Measurements from ENCODE around the gene TSSK6. TPM values are rescaled to one million over a fixed set of nuclear protein-coding genes. Genes with fewer than 3 reads are reported as not detected.

The TSSK6 gene
- 1.0 to 2.1 TPM (median 1.6 TPM) in 5 replicates for total RNA-seq (2022; extraction: Qiagen RNA extraction)

GRCh38 chr19:19514881-19515641 lies at the start of gene TSSK6:
Gene TSSK6 (minus strand): TSS chr19:19515548. CDS start chr19:19515427, 121 bp downstream.

GRCh38 chr19:19538061-19538784 lies 22.9 kb upstream of the TSSK6 start, which contains the start of gene CILP2:
Gene CILP2 (plus strand): TSS chr19:19538265. CDS start chr19:19538350, 85 bp downstream.

DNA sequence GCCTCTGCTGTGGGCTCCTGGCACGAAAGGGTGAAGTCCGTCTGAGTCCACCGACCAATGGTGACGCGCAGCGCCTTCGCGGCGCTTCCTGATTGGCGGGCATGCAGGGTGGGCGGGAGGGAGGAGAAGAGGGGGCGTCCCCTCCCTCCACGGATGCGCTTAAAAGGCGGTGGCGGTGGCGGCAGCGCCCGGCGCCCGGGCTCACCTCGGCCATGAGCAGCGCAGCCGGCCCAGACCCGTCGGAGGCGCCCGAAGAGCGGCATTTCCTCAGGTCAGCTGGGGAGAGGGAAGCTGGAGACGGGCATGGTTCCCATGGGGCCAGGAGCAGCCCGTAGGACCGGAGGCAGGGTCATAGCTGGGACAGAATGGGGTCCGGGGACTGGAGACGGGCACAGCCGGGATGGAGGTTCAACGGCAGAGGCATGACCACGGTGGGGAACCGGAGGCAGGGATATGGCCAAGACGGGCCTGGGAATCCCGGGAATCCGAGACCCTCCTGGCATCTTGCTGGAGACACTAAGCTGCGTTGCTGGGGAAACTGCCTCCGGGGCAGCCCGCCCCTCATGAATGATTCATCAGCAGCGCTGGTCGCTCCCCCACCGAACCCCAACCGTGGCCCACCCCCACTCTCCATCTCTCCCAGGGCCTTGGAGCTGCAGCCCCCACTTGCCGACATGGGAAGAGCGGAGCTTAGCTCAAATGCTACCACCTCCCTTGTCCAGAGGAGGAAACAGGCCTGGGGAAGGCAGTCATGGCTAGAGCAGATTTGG lies 13.6 kb upstream of the TSSK6 start, which contains the start of gene YJEFN3:
Gene YJEFN3, plus strand, starts transcription at position 191 of the 770 bp plus-strand sequence. Its CDS starts 22 bp downstream, at position 213.

GRCh38 chr19:19515642-19516519 lies 533 bp upstream of the TSSK6 start, which contains the start of gene NDUFA13:
Gene NDUFA13 (plus strand): TSS chr19:19516225. CDS start chr19:19516239, 14 bp downstream.

Other genes starting within 250 kb of the TSSK6 start
- gene TM6SF2, start 242.2 kb downstream of the TSSK6 start, total RNA-seq (2022; extraction: Qiagen RNA extraction), result 0.36 to 0.70 TPM (median 0.44 TPM) in 5 replicates
- 22.6 to 26.0 TPM (median 23.8 TPM) in 5 replicates for gene SUGP1, start 195.0 kb downstream of the TSSK6 start, total RNA-seq (2022; extraction: Qiagen RNA extraction)
- gene MAU2, start 194.7 kb downstream of the TSSK6 start, total RNA-seq (2022; extraction: Qiagen RNA extraction), result 9.0 to 14.4 TPM (median 12.5 TPM) in 5 replicates
- 32.0 to 60.9 TPM (median 58.7 TPM) in 5 replicates for gene GATAD2A, start 109.9 kb downstream of the TSSK6 start, total RNA-seq (2022; extraction: Qiagen RNA extraction)
- 131 to 208 TPM (median 148 TPM) in 5 replicates for gene NDUFA13, start 677 bp upstream of the TSSK6 start, total RNA-seq (2022; extraction: Qiagen RNA extraction)
- gene YJEFN3, start 13.4 kb upstream of the TSSK6 start, total RNA-seq (2022; extraction: Qiagen RNA extraction), result 0.94 to 4.2 TPM (median 3.4 TPM) in 5 replicates
- gene CILP2, start 22.7 kb upstream of the TSSK6 start, total RNA-seq (2022; extraction: Qiagen RNA extraction), result 0.11 to 0.31 TPM (median 0.18 TPM) in 5 replicates
- 1.3 to 2.6 TPM (median 2.1 TPM) in 5 replicates for gene PBX4, start 103.1 kb upstream of the TSSK6 start, total RNA-seq (2022; extraction: Qiagen RNA extraction)
- 3.4 to 5.9 TPM (median 5.7 TPM) in 5 replicates for gene LPAR2, start 112.7 kb upstream of the TSSK6 start, total RNA-seq (2022; extraction: Qiagen RNA extraction)
- gene GMIP, start 128.1 kb upstream of the TSSK6 start, total RNA-seq (2022; extraction: Qiagen RNA extraction), result 4.6 to 6.2 TPM (median 5.2 TPM) in 5 replicates
- 19.2 to 37.1 TPM (median 36.1 TPM) in 5 replicates for gene ATP13A1, start 148.1 kb upstream of the TSSK6 start, total RNA-seq (2022; extraction: Qiagen RNA extraction)
- 4.6 to 5.6 TPM (median 5.1 TPM) in 5 replicates for gene ZNF101, start 153.3 kb upstream of the TSSK6 start, total RNA-seq (2022; extraction: Qiagen RNA extraction)
- 2.0 to 2.5 TPM (median 2.1 TPM) in 5 replicates for gene ZNF14, start 217.6 kb upstream of the TSSK6 start, total RNA-seq (2022; extraction: Qiagen RNA extraction)

Measured in A549 treated with dexamethasone at 1 μM for 4 hours (cell line).